ENCODE data around the gene LPIN3. TPM values are rescaled to one million over a fixed set of nuclear protein-coding genes. Genes with fewer than 3 reads are reported as not detected.

LPIN3 gene
- total and polyA plus RNA-seq, 2 donors (not counting 3 experiments of a cell fraction or from before 2014, with no cell fraction given): 2.1 to 3.0 TPM

- Histone ChIP-seq H3K9me1 (replicated peaks; ENCODE audit: control insufficient read depth, extremely low read depth, insufficient read depth, low read length) (no peaks in the 10 kb centered on the region), H3K4me3 (replicated peaks in 1 of 3; ENCODE audit: insufficient read depth in 1 of 3, low read depth in 1 of 3, low read length in 3 of 3) (no peak overlapping the region), H3K36me3 (ENCODE audit: control insufficient read depth in 2 of 2, extremely low read depth in 1 of 2, insufficient read depth in 2 of 2, low read length in 2 of 2) (peaks cover 5 to 55% of the 10 kb centered on the region in 2 experiments), H3K9me3 (replicated peaks; ENCODE audit: control insufficient read depth, insufficient read depth, low read length) (no peaks in the 10 kb centered on the region), H3K9ac (replicated peaks; ENCODE audit: extremely low read depth, insufficient read depth, low read length) (no peak overlapping the region), H4K20me1 (replicated peaks; ENCODE audit: control insufficient read depth, extremely low read depth, insufficient read depth, low read length) (no peaks in the 10 kb centered on the region), H3K79me2 (ENCODE audit: control insufficient read depth, insufficient read depth, low read length) (no peaks in the 10 kb centered on the region), H3K4me2 (ENCODE audit: insufficient read depth, low read length) (no peak overlapping the region), H2AFZ (ENCODE audit: low read depth, low read length) (no peak overlapping the region), H3K27ac (ENCODE audit: insufficient read depth, low read depth, low read length) (no peak overlapping the region), H3K4me1 (ENCODE audit: control insufficient read depth, extremely low read depth, insufficient read depth, low read length) (no peaks in the 10 kb centered on the region), H3K27me3 (ENCODE audit: control insufficient read depth in 2 of 2, insufficient read depth in 2 of 2, low read length in 2 of 2) (no peaks in the 10 kb centered on the region)
- dilution Hi-C loops (cut with MboI; ENCODE audit: extremely low pct_ligation_motif_present, low sequenced_read_pairs) (no loop called here), intact Hi-C loops (cut with micrococcal nuclease) (no loop called here)
- DNase-seq (ENCODE audit: low read depth, low spot score) (peak; percentile 21), FAIRE-seq (no peak)
- TF ChIP-seq MAX (IDR thresholded peaks at IDR 0.05; ENCODE audit: insufficient read depth, insufficient read length) (no peak), FOS (IDR thresholded peaks at IDR 0.05; ENCODE audit: borderline replicate concordance, insufficient read depth, low read length) (no peak), POLR2AphosphoS5 (IDR thresholded peaks at IDR 0.05; ENCODE audit: insufficient read depth, low read depth, low read length) (no peak), MYC (IDR thresholded peaks at IDR 0.05; ENCODE audit: low read depth, low read length) (no peak), CTCF (IDR thresholded peaks at IDR 0.05; ENCODE audit: extremely low read depth in 1 of 2, insufficient read depth in 1 of 2, low read depth in 1 of 2, low read length in 2 of 2) (no peak), EZH2 (IDR thresholded peaks at IDR 0.05; ENCODE audit: borderline replicate concordance, low read depth, low read length, severe bottlenecking) (no peak), JUN (IDR thresholded peaks at IDR 0.05; ENCODE audit: borderline replicate concordance, insufficient read depth, insufficient read length, low read depth) (no peak), GATA2 (IDR thresholded peaks at IDR 0.05; ENCODE audit: insufficient read depth, insufficient read length, low read depth, low read length) (no peak), POLR2A (IDR thresholded peaks at IDR 0.05; ENCODE audit: low read depth, low read length) (no peak)
- ChIA-PET CTCF (interaction anchor here (0.7 to 1.2 kb wide), 4 partner anchors 24 to 273 kb away, joined by 3 to 4 read pairs (median 3); no protein-coding TSS in a partner anchor), POLR2A (interaction anchor here (0.5 kb wide), 1 partner anchor 267 kb away, joined by 3 read pairs; no protein-coding TSS in a partner anchor)
- BruUV-seq (replicated peaks): no TSS peak
Measured at GRCh38 chr20:41408986-41409385, 68.4 kb downstream of the LPIN3 start.

Other genes with a start within 250 kb of the LPIN3 start
- gene PLCG1, start 203.3 kb upstream of the LPIN3 start, total RNA-seq: 219 and 224 TPM in 2 replicates
- 151 and 164 TPM in 2 replicates for gene PLCG1, start 203.3 kb upstream of the LPIN3 start, polyA plus RNA-seq
- gene ZHX3, start 23.1 kb upstream of the LPIN3 start, total RNA-seq: 15.1 and 17.8 TPM in 2 replicates
- 6.5 and 7.4 TPM in 2 replicates for gene ZHX3, start 23.1 kb upstream of the LPIN3 start, polyA plus RNA-seq
- 0.09 TPM in 1 of 2 replicates, not detected in the other for gene EMILIN3, start 26.0 kb downstream of the LPIN3 start, total RNA-seq
- gene EMILIN3, start 26.0 kb downstream of the LPIN3 start, polyA plus RNA-seq: 0.15 and 0.37 TPM in 2 replicates